Uterus (tissue), 4 donors: ENCODE results near the gene FERD3L. TPM values are rescaled to one million over a fixed set of nuclear protein-coding genes. Genes with fewer than 3 reads are reported as not detected.

Experiments
- DNase-seq, 2 donors: peaks; one replicate each; pipeline ENCODE4 v3.0.0-alpha.2; 2019 to 2020
- H3K27ac ChIP-seq, 2 donors: fragments of 200-600 bp; sonication (generic); 1 replicate in 1 of 2; 2 replicates in 1 of 2; pipeline ENCODE4 v1.5.1; 2016 to 2018
- H3K27me3 ChIP-seq, 2 donors: fragments of 200-600 bp; sonication (generic); one replicate each; pipeline ENCODE4 v1.5.1; 2018 to 2019; ENCODE audit warnings: control low read depth in 1 of 2
- H3K36me3 ChIP-seq, 2 donors: fragments of 200-600 bp; sonication (generic); one replicate each; pipeline ENCODE4 v1.5.1; 2019; ENCODE audit warnings: control low read depth in 1 of 2
- H3K4me1 ChIP-seq, 2 donors: fragments of 200-600 bp; sonication (generic); one replicate each; pipeline ENCODE4 v1.5.1; 2018 to 2019; ENCODE audit warnings: control low read depth in 1 of 2
- H3K4me3 ChIP-seq, 2 donors: fragments of 200-600 bp; sonication (generic); 1 replicate in 1 of 2; 2 replicates in 1 of 2; pipeline ENCODE4 v1.5.1; 2018 to 2019; ENCODE audit warnings: mild to moderate bottlenecking in 1 of 2
- H3K9me3 ChIP-seq, 2 donors: fragments of 200-600 bp; sonication (generic); one replicate each; pipeline ENCODE4 v1.5.1; 2019; ENCODE audit warnings: control low read depth in 1 of 2
- CTCF ChIP-seq, 4 experiments: fragments of 200-600 bp in 2 of 4; fragments of 450-650 bp in 2 of 4; sonication (generic) in 2 of 4; IDR thresholded peaks; one replicate each; pipeline ENCODE4 v1.5.1; 2016 to 2019; ENCODE audit warnings: antibody characterized with exemption in 4 of 4, mild to moderate bottlenecking in 2 of 4, moderate library complexity in 1 of 4
- POLR2A ChIP-seq, 2 donors: fragments of 450-650 bp; IDR thresholded peaks; one replicate each; pipeline ENCODE4 v1.6.1; 2016; ENCODE audit warnings: antibody characterized with exemption in 2 of 2, mild to moderate bottlenecking in 1 of 2, moderate library complexity in 1 of 2
- intact Hi-C: fragments of 100-400 bp; cut with DNase I; formaldehyde crosslinking; loops from one replicate; pipeline ENCODE4 v1.15.1; 2023; ENCODE audit warnings: low total_unique reads
- total RNA-seq, 4 donors: library from RNA; depleted of rRNA in 3 of 4; stranded (reverse); fragments of >200 nt in 3 of 4; gene quantifications; one replicate each; pipeline versions ENCODE4 v1.1.0 to v1.2.4, GENCODE V29; 2014 to 2023
- donor health status: DM: yes; HTN: yes; CAD: no.

Gene FERD3L
- total RNA-seq, 4 donors from 2014 or later = not detected

- no peaks in the 10 kb centered on the region for H3K36me3 ChIP-seq
- no peaks in the 10 kb centered on the region for H3K9me3 ChIP-seq
- TF ChIP-seq CTCF (IDR thresholded peaks at IDR 0.05) (no peak), POLR2A (IDR thresholded peaks at IDR 0.05) (no peak)
- H3K27me3 ChIP-seq = no peaks in the 10 kb centered on the region
- no peak overlapping the region for H3K4me3 ChIP-seq
- intact Hi-C loops = no loop called here
- no peak for DNase-seq
- no peak overlapping the region for H3K27ac ChIP-seq
- H3K4me1 ChIP-seq = no peaks in the 10 kb centered on the region
Observed at GRCh38 chr7:19095353-19095860, 49.8 kb downstream of the FERD3L start.

Other genes with a start within 250 kb of the FERD3L start
- gene TWIST1, start 27.8 kb downstream of the FERD3L start, total RNA-seq = 10 to 100 TPM in 3 of 4 donors, 1 to 10 TPM in 1; 8.5 to 26.6 (median 19.7) TPM